ENCODE data around the gene KLF13.

The KLF13 gene

GRCh38 chr15:31400222-31400927 lies 73.7 kb downstream of the KLF13 start:
- DNase-seq (ENCODE audit: low read depth in 2 of 2) = no peak

GRCh38 chr15:31401282-31401681 lies 74.6 kb downstream of the KLF13 start:
- no peak for DNase-seq (ENCODE audit: low read depth in 2 of 2)

- no peak for DNase-seq (ENCODE audit: low read depth in 2 of 2)
Observed at GRCh38 chr15:31402003-31402402, 75.4 kb downstream of the KLF13 start.

- no peak for DNase-seq (ENCODE audit: low read depth in 2 of 2)
Observed at GRCh38 chr15:31402511-31403056, 75.9 kb downstream of the KLF13 start.

GRCh38 chr15:31403096-31403495 lies 76.5 kb downstream of the KLF13 start:
- DNase-seq (ENCODE audit: low read depth in 2 of 2) = no peak

GRCh38 chr15:31403606-31404005 lies 77.0 kb downstream of the KLF13 start:
- no peak for DNase-seq (ENCODE audit: low read depth in 2 of 2)

GRCh38 chr15:31404345-31404744 lies 77.7 kb downstream of the KLF13 start:
- no peak for DNase-seq (ENCODE audit: low read depth in 2 of 2)

GRCh38 chr15:31405200-31405920 lies 78.7 kb downstream of the KLF13 start:
- no peak for DNase-seq (ENCODE audit: low read depth in 2 of 2)

- no peak for DNase-seq (ENCODE audit: low read depth in 2 of 2)
Observed at GRCh38 chr15:31407376-31407775, 80.7 kb downstream of the KLF13 start.

- no peak for DNase-seq (ENCODE audit: low read depth in 2 of 2)
Observed at GRCh38 chr15:31407851-31408250, 81.2 kb downstream of the KLF13 start.

- DNase-seq (ENCODE audit: low read depth in 2 of 2) = no peak
Observed at GRCh38 chr15:31408724-31409123, 82.1 kb downstream of the KLF13 start.

- no peak for DNase-seq (ENCODE audit: low read depth in 2 of 2)
Observed at GRCh38 chr15:31409171-31409570, 82.5 kb downstream of the KLF13 start.

GRCh38 chr15:31412824-31413223 lies 86.2 kb downstream of the KLF13 start:
- DNase-seq (ENCODE audit: low read depth in 2 of 2) = no peak

GRCh38 chr15:31415201-31415600 lies 88.6 kb downstream of the KLF13 start:
- no peak for DNase-seq (ENCODE audit: low read depth in 2 of 2)

- DNase-seq (ENCODE audit: low read depth in 2 of 2) = no peak
Observed at GRCh38 chr15:31419820-31420219, 93.2 kb downstream of the KLF13 start.

GRCh38 chr15:31427411-31427810 lies 100.8 kb downstream of the KLF13 start:
- no peak for DNase-seq (ENCODE audit: low read depth in 2 of 2)

All from activated CD8-positive, alpha-beta memory T cell treated with anti-CD3 and anti-CD28 coated beads for 4 hours (primary cell).